ENCODE data around the gene FILIP1. TPM values are rescaled to one million over a fixed set of nuclear protein-coding genes. Genes with fewer than 3 reads are reported as not detected.
A peak's percentile ranks its signal among the peaks of the same experiment; 100 is the strongest.

Gene FILIP1
- total and polyA plus RNA-seq, 2 of the 8 experiments (the other 6 are each of a cell fraction or from before 2014, with no cell fraction given) = 2.4 to 5.7 TPM

- CTCF ChIA-PET (ENCODE audit: partially characterized antibody) = interaction anchor here (0.7 to 6.8 kb wide), 7 partner anchors 10 to 259 kb away, joined by 4 to 66 read pairs (median 8); no protein-coding TSS in a partner anchor
These were observed 224.6 kb downstream of the FILIP1 start for GRCh38 chr6:75268988-75269354.

More at GRCh38 chr6:75268988-75269354, 224.6 kb downstream of the FILIP1 start:
- Histone ChIP-seq H2AFZ (ENCODE audit: low read length) (no peak overlapping the region), H3K36me3 (ENCODE audit: control insufficient read depth in 2 of 4, insufficient read depth in 4 of 4, low read length in 3 of 4) (peaks cover 0 to 23% (median 11%) of the 10 kb centered on the region in 4 experiments; a peak in 5 of 8 replicates), H4K8ac (ENCODE audit: extremely low read depth, insufficient read depth, low read length) (no peak overlapping the region), H3K27me3 (replicated peaks in 1 of 4; ENCODE audit: control insufficient read depth in 3 of 4, extremely low read depth in 1 of 4, insufficient read depth in 3 of 4, low read length in 3 of 4) (no peaks in the 10 kb centered on the region), H3K56ac (replicated peaks; ENCODE audit: insufficient read length, low read depth, low read length) (no peak overlapping the region), H3K4ac (replicated peaks; ENCODE audit: insufficient read length, low read depth, low read length) (peak overlapping the region; percentile 92), H2BK12ac (ENCODE audit: low read depth, low read length) (peak overlapping the region; percentile 65), H2BK5ac (ENCODE audit: low read depth, low read length) (peak overlapping the region; percentile 54), H4K91ac (replicated peaks; ENCODE audit: insufficient read length, low read length) (peak overlapping the region; percentile 88), H3K23me2 (ENCODE audit: low read depth, low read length) (no peaks in the 10 kb centered on the region), H3K9me3 (ENCODE audit: insufficient read depth in 2 of 2, low read depth in 1 of 2, low read length in 1 of 2) (peaks cover 4 to 7% of the 10 kb centered on the region in 2 experiments), H2AK5ac (ENCODE audit: low read depth, low read length) (peak overlapping the region; percentile 92; the same call in 1 of the 2 replicates), H3K23ac (ENCODE audit: insufficient read length) (no peak overlapping the region), H3K79me1 (ENCODE audit: low read depth, low read length) (no peaks in the 10 kb centered on the region), H3K4me1 (replicated peaks in 1 of 4; ENCODE audit: control insufficient read depth in 3 of 4, insufficient read depth in 4 of 4, low read length in 3 of 4) (peaks cover 2 to 9% (median 7%) of the 10 kb centered on the region in 4 experiments; a peak in 5 of 7 replicates), H3K27ac (ENCODE audit: low read depth, low read length) (peak overlapping the region; percentile 80; the same call in 1 of the 2 replicates), H3K9ac (replicated peaks in 1 of 4; ENCODE audit: extremely low read depth in 1 of 4, low read depth in 3 of 4, low read length in 3 of 4) (no peak overlapping the region), H4K20me1 (replicated peaks in 1 of 2; ENCODE audit: control insufficient read depth in 1 of 2, insufficient read depth in 2 of 2, low read length in 2 of 2) (no peaks in the 10 kb centered on the region), H2BK20ac (ENCODE audit: low read length) (peak overlapping the region; percentile 98), H3K14ac (ENCODE audit: insufficient read length) (no peak overlapping the region), H3K4me3 (ENCODE audit: extremely low read depth in 1 of 4, insufficient read depth in 2 of 4, low read depth in 3 of 4, low read length in 4 of 4) (no peak overlapping the region), H3K79me2 (ENCODE audit: control insufficient read depth in 1 of 2, insufficient read depth in 2 of 2, low read length in 2 of 2) (peaks cover 0 to 82% of the 10 kb centered on the region in 2 experiments; a peak in 3 of 4 replicates), H3K4me2 (ENCODE audit: insufficient read depth in 1 of 2, low read depth in 2 of 2, low read length in 2 of 2) (peak overlapping the region in 1 of 2 experiments; percentile 57; a peak in 2 of 4 replicates), H3K18ac (ENCODE audit: extremely low read depth, low read length) (0 out of 2 replicates have a peak overlapping the region, but pooled peaks have one; percentile 73), H4K5ac (ENCODE audit: insufficient read length, low read depth, low read length) (no peak overlapping the region), H2BK15ac (ENCODE audit: low read length) (no peak overlapping the region), H2BK120ac (replicated peaks; ENCODE audit: low read depth, low read length) (peak overlapping the region; percentile 97)
- no peak for FAIRE-seq
- TF ChIP-seq FOSL1 (IDR thresholded peaks at IDR 0.05; ENCODE audit: insufficient read depth, low read depth, low read length) (no peak), PHF8 (conservative IDR thresholded peaks at IDR 0.05; ENCODE audit: low read depth, low read length) (no peak), JUN (IDR thresholded peaks at IDR 0.05; ENCODE audit: low read depth, low read length) (no peak), TAF7 (optimal IDR thresholded peaks at IDR 0.05; ENCODE audit: borderline replicate concordance, low read depth, low read length) (no peak)
- POLR2A ChIA-PET (ENCODE audit: partially characterized antibody) = interaction anchor here (1.0 to 1.7 kb wide), 6 partner anchors 9 to 58 kb away, joined by 3 to 10 read pairs (median 4); partner anchors contain the start of genes COX7A2 and TMEM30A
- WGBS, 2 experiments (ENCODE audit: extremely low coverage in 1 of 2, insufficient coverage in 1 of 2, insufficient read length in 1 of 2, insufficient replicate concordance in 2 of 2, low coverage in 1 of 2, low lambda C conversion rate in 2 of 2, missing lambda C conversion rate in 1 of 2) = 91% methylated on average over 4 of the region's 4 CpGs; no CpG with 5 or more reads in 1 of the 2 experiments
- DNase-seq (ENCODE audit: low read depth in 1 of 2, low spot score in 2 of 2) = no peak

All from H1 (cell line).